Smooth muscle cell (in vitro differentiated cells): ENCODE results near the gene IL6R. TPM values are rescaled to one million over a fixed set of nuclear protein-coding genes. Genes with fewer than 3 reads are reported as not detected.

Source experiments
- DNase-seq: peaks from one replicate; lab custom pipeline; 2025; ENCODE audit not compliant: unreplicated experiment; lab: John Stamatoyannopoulos, UW
- H2AFZ ChIP-seq: fragments of 200-600 bp; sonication (generic); 2 replicates; pipeline ENCODE4 v1.6.0; 2016; ENCODE audit warnings: antibody characterized with exemption, low read depth, mild to moderate bottlenecking
- H3F3A ChIP-seq: fragments of 200-600 bp; sonication (generic); 2 replicates; pipeline ENCODE4 v1.6.0; 2017; ENCODE audit warnings: antibody characterized with exemption, low read depth
- H3K27ac ChIP-seq: fragments of 200-600 bp; sonication (generic); 2 replicates; pipeline ENCODE4 v1.5.1; 2016; ENCODE audit warnings: low read depth, mild to moderate bottlenecking
- H3K27me3 ChIP-seq: fragments of 200-600 bp; sonication (generic); 2 replicates; pipeline ENCODE4 v1.6.1; 2016; ENCODE audit warnings: low read depth, mild to moderate bottlenecking
- H3K36me3 ChIP-seq: fragments of 200-600 bp; sonication (generic); 2 replicates; pipeline ENCODE4 v1.5.1; 2016; ENCODE audit warnings: low read depth
- H3K4me1 ChIP-seq: fragments of 200-600 bp; sonication (generic); 2 replicates; pipeline ENCODE4 v1.5.1; 2016; ENCODE audit warnings: low read depth
- H3K4me2 ChIP-seq: fragments of 200-600 bp; sonication (generic); 2 replicates; pipeline ENCODE4 v1.6.0; 2016; ENCODE audit warnings: mild to moderate bottlenecking
- H3K4me3 ChIP-seq: fragments of 200-600 bp; sonication (generic); 2 replicates; pipeline ENCODE4 v1.5.1; 2016; ENCODE audit warnings: mild to moderate bottlenecking
- H3K79me2 ChIP-seq: fragments of 200-600 bp; sonication (generic); 2 replicates; pipeline ENCODE4 v1.6.0; 2016; ENCODE audit warnings: low read depth, mild to moderate bottlenecking
- H3K9ac ChIP-seq: fragments of 200-600 bp; sonication (generic); 2 replicates; pipeline ENCODE4 v1.6.0; 2016; ENCODE audit warnings: low read depth
- H3K9me3 ChIP-seq: fragments of 200-600 bp; sonication (generic); replicated peaks from 2 replicates; pipeline ENCODE4 v1.5.1; 2016; ENCODE audit warnings: low read depth
- H4K20me1 ChIP-seq: fragments of 200-600 bp; sonication (generic); 2 replicates; pipeline ENCODE4 v1.6.0; 2016; ENCODE audit warnings: low read depth
- CTCF ChIP-seq: fragments of 200-600 bp; sonication (generic); IDR thresholded peaks from 2 replicates; pipeline ENCODE4 v1.5.1; 2017; ENCODE audit warnings: borderline replicate concordance, mild to moderate bottlenecking, antibody characterized with exemption; ENCODE audit not compliant: insufficient read depth, poor library complexity, severe bottlenecking
- WGBS: methylation state at CpG from one replicate; pipeline ENCODE4 v1.1.7; 2016; ENCODE audit warnings: low lambda C conversion rate; 5-methylcytosine and 5-hydroxymethylcytosine counted together
- polyA plus RNA-seq: library from polyadenylated mRNA; unstranded; fragments of >200 nt; fragmentation: Nextera tagmentation; extraction: Ambion mirVana; gene quantifications from 2 replicates; pipeline ENCODE4 v1.2.1, GENCODE V29; 2016
- total RNA-seq: library from RNA; depleted of rRNA; stranded (reverse); fragments of >200 nt; gene quantifications from 2 replicates; pipeline ENCODE4 v1.2.3, GENCODE V29; 2014

The IL6R gene
- total and polyA plus RNA-seq, 2 experiments from 2014 or later = 1.8 to 1.9 TPM

GRCh38 chr1:154403261-154403943 lies 1.7 kb upstream of the IL6R start:
- H3K27me3 ChIP-seq = peaks cover 2% of the 10 kb centered on the region
- no peak overlapping the region for H3K4me3 ChIP-seq
- no peaks in the 10 kb centered on the region for H4K20me1 ChIP-seq
- H3K4me2 ChIP-seq = no peak overlapping the region
- peaks cover 20% of the 10 kb centered on the region for H3K4me1 ChIP-seq
- H3K27ac ChIP-seq = no peak overlapping the region
- H2AFZ ChIP-seq = no peak overlapping the region
- no peak overlapping the region for H3K9ac ChIP-seq
- H3K79me2 ChIP-seq = no peaks in the 10 kb centered on the region
- TF ChIP-seq CTCF = no peak
- H3F3A ChIP-seq = peaks cover 19% of the 10 kb centered on the region
- WGBS = 86% methylated on average over 8 of the region's 8 CpGs
- no peaks in the 10 kb centered on the region for H3K9me3 ChIP-seq
- no peak for DNase-seq
- no peaks in the 10 kb centered on the region for H3K36me3 ChIP-seq

- no peak overlapping the region for H3K27ac ChIP-seq
- WGBS = 100% methylated on average over 3 of the region's 3 CpGs
Measured at GRCh38 chr1:154403983-154404382, 1.2 kb upstream of the IL6R start.

GRCh38 chr1:154404511-154404931 lies 622 bp upstream of the IL6R start:
- H3K27ac ChIP-seq = peak overlapping the region; percentile 94
- peak overlapping the region; percentile 70 for H3K4me3 ChIP-seq
- DNase-seq = no peak

More at GRCh38 chr1:154403983-154404382, 1.2 kb upstream of the IL6R start:
- Histone ChIP-seq H3F3A (peaks cover 19% of the 10 kb centered on the region), H2AFZ (no peak overlapping the region), H4K20me1 (no peaks in the 10 kb centered on the region), H3K9ac (no peak overlapping the region), H3K9me3 (no peaks in the 10 kb centered on the region), H3K27me3 (peaks cover 2% of the 10 kb centered on the region), H3K4me1 (peaks cover 20% of the 10 kb centered on the region), H3K4me3 (no peak overlapping the region), H3K4me2 (no peak overlapping the region), H3K79me2 (peaks cover 2% of the 10 kb centered on the region), H3K36me3 (no peaks in the 10 kb centered on the region)
- no peak for TF ChIP-seq CTCF
- DNase-seq = no peak

More at GRCh38 chr1:154404511-154404931, 622 bp upstream of the IL6R start:
- TF ChIP-seq CTCF = no peak
- Histone ChIP-seq H3K9ac (peak overlapping the region; percentile 98), H4K20me1 (no peaks in the 10 kb centered on the region), H3K79me2 (peaks cover 7% of the 10 kb centered on the region), H3K4me2 (peak overlapping the region; percentile 97), H2AFZ (no peak overlapping the region), H3K9me3 (no peaks in the 10 kb centered on the region), H3K4me1 (peaks cover 20% of the 10 kb centered on the region), H3K36me3 (no peaks in the 10 kb centered on the region), H3K27me3 (peaks cover 2% of the 10 kb centered on the region), H3F3A (peaks cover 19% of the 10 kb centered on the region)
- 74% methylated on average over 11 of the region's 11 CpGs for WGBS
